HepG2 (cell line): ENCODE measurements around the gene GPER1. TPM values are rescaled to one million over a fixed set of nuclear protein-coding genes. Genes with fewer than 3 reads are reported as not detected.

Experiments
- ARID3A ChIP-seq: IDR thresholded peaks from 2 replicates; pipeline ENCODE4 v1.6.1; 2012; ENCODE audit warnings: low read depth, low read length, improper control_type of control experiment
- CBX5 ChIP-seq: sonication (generic); formaldehyde crosslinking; IDR thresholded peaks from 2 replicates; pipeline ENCODE4 v1.4.0; 2020; ENCODE audit warnings: missing genetic modification reagents, borderline replicate concordance
- CCDC6 ChIP-seq: sonication (generic); formaldehyde crosslinking; IDR thresholded peaks from 2 replicates; pipeline ENCODE4 v1.8.1; 2022; ENCODE audit warnings: mild to moderate bottlenecking, missing genetic modification reagents, moderate library complexity
- CENPT ChIP-seq: sonication (generic); formaldehyde crosslinking; IDR thresholded peaks from 2 replicates; pipeline ENCODE4 v1.8.0; 2022; ENCODE audit warnings: low read depth, mild to moderate bottlenecking, moderate library complexity, missing genetic modification reagents
- CENPX ChIP-seq: sonication (generic); formaldehyde crosslinking; IDR thresholded peaks from 2 replicates; pipeline ENCODE4 v1.9.0; 2021; ENCODE audit warnings: mild to moderate bottlenecking, missing genetic modification reagents, moderate library complexity
- DNMT3B ChIP-seq: conservative IDR thresholded peaks from 2 replicates; pipeline ENCODE4 v1.6.1; 2016; ENCODE audit warnings: missing biosample characterization, control low read depth
- FOXK1 ChIP-seq: sonication (generic); formaldehyde crosslinking; IDR thresholded peaks from 2 replicates; pipeline ENCODE4 v1.4.0; 2020; ENCODE audit warnings: low read depth, missing genetic modification reagents, borderline replicate concordance
- HNRNPLL ChIP-seq: fragments of 200-400 bp; formaldehyde crosslinking; IDR thresholded peaks from 2 replicates; pipeline ENCODE4 v1.6.1; 2017; ENCODE audit warnings: mild to moderate bottlenecking, low read depth, low read length; ENCODE audit not compliant: poor library complexity, severe bottlenecking
- IRX3 ChIP-seq: sonication (generic); formaldehyde crosslinking; IDR thresholded peaks from 2 replicates; pipeline ENCODE4 v1.8.1; 2023; ENCODE audit warnings: mild to moderate bottlenecking, low read depth, missing genetic modification reagents, borderline replicate concordance
- KAT7 ChIP-seq: IDR thresholded peaks from 2 replicates; pipeline ENCODE4 v1.6.1; 2018; ENCODE audit warnings: borderline replicate concordance, missing compliant biosample characterization
- KDM5A ChIP-seq: fragments of 200-600 bp; sonication (generic); IDR thresholded peaks from 2 replicates; pipeline ENCODE4 v1.7.0; 2018; ENCODE audit warnings: antibody characterized with exemption, mild to moderate bottlenecking, low read length, borderline replicate concordance
- NR2C2 ChIP-seq: sonication (generic); formaldehyde crosslinking; IDR thresholded peaks from 2 replicates; pipeline ENCODE4 v1.4.0; 2020; ENCODE audit warnings: missing genetic modification reagents, mild to moderate bottlenecking, moderate library complexity, borderline replicate concordance
- POLR2A ChIP-seq, 2 experiments: IDR thresholded peaks; 2 replicates each; pipeline ENCODE4 v1.6.1; 2011; ENCODE audit warnings: low read depth in 2 of 2, low read length in 2 of 2, mild to moderate bottlenecking in 1 of 2, moderate library complexity in 1 of 2; ENCODE audit not compliant: insufficient read depth in 1 of 2
- SNAI1 ChIP-seq: sonication (generic); formaldehyde crosslinking; IDR thresholded peaks from 2 replicates; pipeline ENCODE4 v1.5.0; 2020; ENCODE audit warnings: mild to moderate bottlenecking, missing genetic modification reagents, borderline replicate concordance
- TEAD2 ChIP-seq: sonication (generic); formaldehyde crosslinking; IDR thresholded peaks from 2 replicates; pipeline ENCODE4 v1.9.0; 2021; ENCODE audit warnings: missing genetic modification reagents
- YEATS4 ChIP-seq: sonication (generic); formaldehyde crosslinking; IDR thresholded peaks from 2 replicates; pipeline ENCODE4 v1.4.0; 2020; ENCODE audit warnings: missing genetic modification reagents, borderline replicate concordance
- ZBTB37 ChIP-seq: sonication (generic); formaldehyde crosslinking; IDR thresholded peaks from 2 replicates; pipeline ENCODE4 v1.4.0; 2020; ENCODE audit warnings: mild to moderate bottlenecking, missing genetic modification reagents
- ZNF205 ChIP-seq: IDR thresholded peaks from 2 replicates; pipeline ENCODE4 v1.6.1; 2018; ENCODE audit warnings: missing biosample characterization, missing genetic modification reagents
- ZNF512B ChIP-seq: sonication (generic); formaldehyde crosslinking; IDR thresholded peaks from 2 replicates; pipeline ENCODE4 v1.5.1; 2020; ENCODE audit warnings: missing genetic modification reagents, mild to moderate bottlenecking, borderline replicate concordance
- ZSCAN22 ChIP-seq: sonication (generic); formaldehyde crosslinking; IDR thresholded peaks from 2 replicates; pipeline ENCODE4 v1.4.0; 2020; ENCODE audit warnings: mild to moderate bottlenecking, missing genetic modification reagents
- polyA plus RNA-seq, 8 experiments: library from polyadenylated mRNA; depleted of rRNA in 3 of 8; stranded (reverse) in 7 of 8; unstranded in 1 of 8; fragments of >200 nt; fragmentation: Illumina TruSeq in 4 of 8; extraction: Trizol in 4 of 8; gene quantifications; 2 replicates each; pipeline versions ENCODE4 v1.2.1 to v1.2.3, GENCODE V29; 2011 to 2016; ENCODE audit warnings: low read depth in 4 of 8, missing spikeins in 1 of 8, mixed read lengths in 1 of 8; ENCODE audit not compliant: insufficient read depth in 1 of 8
- total RNA-seq, 5 experiments: library from RNA; depleted of rRNA; stranded (reverse); fragments of >200 nt; fragmentation: Illumina TruSeq; extraction: Trizol; gene quantifications; 2 replicates each; pipeline ENCODE4 v1.2.3, GENCODE V29; 2016; ENCODE audit warnings: low read depth in 1 of 5
- TF ChIP-seq, protein P1 (sequence below): sonication (generic); formaldehyde crosslinking; conservative IDR thresholded peaks from 2 replicates; pipeline ENCODE4 v1.8.0; 2022; ENCODE audit warnings: mild to moderate bottlenecking, moderate library complexity, missing genetic modification reagents

GPER1 gene
- total and polyA plus RNA-seq, 2 of the 13 experiments (the other 11 are each of a cell fraction or from before 2014, with no cell fraction given): 12.7 to 19.7 TPM

DNA sequence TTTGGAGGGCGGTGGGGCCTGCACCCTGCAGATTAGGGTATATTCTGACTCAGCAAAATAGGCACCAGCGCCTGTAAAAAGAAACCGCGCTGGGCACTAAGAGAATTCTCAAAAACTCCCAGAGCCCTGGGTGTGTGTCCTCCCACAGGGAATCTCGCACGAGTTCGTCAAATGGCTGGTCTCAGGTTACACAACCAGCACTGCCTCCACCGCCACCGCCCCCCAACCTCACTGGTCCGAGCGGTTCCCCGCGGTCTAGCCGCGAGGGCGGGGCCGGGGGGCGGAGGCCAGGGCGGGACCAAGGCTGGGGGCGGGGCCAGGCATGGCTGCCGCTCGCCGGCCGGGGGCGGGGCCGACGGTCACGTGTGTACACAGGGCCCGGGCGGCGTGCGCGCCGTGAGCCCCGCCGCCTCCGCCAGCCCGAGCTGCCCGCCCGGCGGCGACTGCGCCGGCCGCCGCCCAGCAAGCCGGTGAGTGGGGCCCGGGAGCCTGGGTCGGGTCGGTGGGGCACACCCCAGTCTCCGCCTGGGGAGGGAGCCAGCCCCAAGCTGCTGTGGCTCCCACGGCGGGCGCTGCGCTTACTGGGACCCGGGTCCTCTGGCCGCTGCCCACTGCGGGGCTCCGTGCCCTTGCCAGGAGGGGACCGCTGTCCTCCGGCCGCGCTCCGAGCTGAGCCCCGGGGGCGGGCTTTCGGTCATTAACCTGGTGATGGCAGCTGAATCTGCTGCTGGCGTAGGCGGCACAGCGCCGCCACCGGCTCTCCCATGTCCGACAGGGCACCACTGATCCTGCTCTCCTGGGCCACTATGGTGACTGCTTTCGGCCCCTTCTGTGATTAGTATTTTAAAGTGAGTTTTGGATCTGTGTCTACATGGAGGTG, 43.5 kb upstream of the GPER1 start, which contains the start of gene GPR146 (continued):
- TF ChIP-seq ARID3A: no peak
- peak; percentile 51 for TF ChIP-seq NR2C2 (CRISPR knock-in tag)
- no peak for TF ChIP-seq CENPX (CRISPR knock-in tag)
- TF ChIP-seq IRX3 (CRISPR knock-in tag): no peak
- TF ChIP-seq POLR2A (IDR thresholded peaks at IDR 0.05; ENCODE audit: insufficient read depth in 1 of 2, low read depth in 2 of 2, low read length in 2 of 2): peak; percentile 35 to 63; a peak in 2 of 4 replicates
- no peak for TF ChIP-seq ZNF512B (CRISPR knock-in tag)
- peak; percentile 64 for TF ChIP-seq HNRNPLL
- no peak for TF ChIP-seq ZNF205 (CRISPR knock-in tag)
- no peak for TF ChIP-seq CBX5
- no peak for TF ChIP-seq CENPT (CRISPR knock-in tag)
- no peak for TF ChIP-seq ZSCAN22 (CRISPR knock-in tag)
- TF ChIP-seq KAT7: no peak
- TF ChIP-seq ZBTB37: no peak
- TF ChIP-seq DNMT3B (CRISPR knock-in tag): no peak
- TF ChIP-seq YEATS4 (CRISPR knock-in tag): peak; percentile 37; the same call in 1 of the 2 replicates
- no peak for TF ChIP-seq FOXK1 (CRISPR knock-in tag)
- peak; percentile 67 for TF ChIP-seq CCDC6 (CRISPR knock-in tag)
- TF ChIP-seq, protein P1, sequence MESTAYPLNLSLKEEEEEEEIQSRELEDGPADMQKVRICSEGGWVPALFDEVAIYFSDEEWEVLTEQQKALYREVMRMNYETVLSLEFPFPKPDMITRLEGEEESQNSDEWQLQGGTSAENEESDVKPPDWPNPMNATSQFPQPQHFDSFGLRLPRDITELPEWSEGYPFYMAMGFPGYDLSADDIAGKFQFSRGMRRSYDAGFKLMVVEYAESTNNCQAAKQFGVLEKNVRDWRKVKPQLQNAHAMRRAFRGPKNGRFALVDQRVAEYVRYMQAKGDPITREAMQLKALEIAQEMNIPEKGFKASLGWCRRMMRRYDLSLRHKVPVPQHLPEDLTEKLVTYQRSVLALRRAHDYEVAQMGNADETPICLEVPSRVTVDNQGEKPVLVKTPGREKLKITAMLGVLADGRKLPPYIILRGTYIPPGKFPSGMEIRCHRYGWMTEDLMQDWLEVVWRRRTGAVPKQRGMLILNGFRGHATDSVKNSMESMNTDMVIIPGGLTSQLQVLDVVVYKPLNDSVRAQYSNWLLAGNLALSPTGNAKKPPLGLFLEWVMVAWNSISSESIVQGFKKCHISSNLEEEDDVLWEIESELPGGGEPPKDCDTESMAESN (CRISPR knock-in tag): no peak; the same call in 1 of the 2 replicates
- 0 out of 2 replicates have a peak, but pooled peaks have one; percentile 28 for TF ChIP-seq SNAI1 (CRISPR knock-in tag)
- TF ChIP-seq TEAD2 (CRISPR knock-in tag): no peak
- TF ChIP-seq KDM5A: 0 out of 2 replicates have a peak, but pooled peaks have one; percentile 30
